Neuronal stem cell (in vitro differentiated cells): ENCODE measurements around the gene CBX8. TPM values are rescaled to one million over a fixed set of nuclear protein-coding genes. Genes with fewer than 3 reads are reported as not detected.

ENCODE experiments used
- DNase-seq: peaks from one replicate; pipeline ENCODE4 v3.0.0-alpha.2; 2013; ENCODE audit warnings: low spot score
- H2AFZ ChIP-seq: one replicate; pipeline ENCODE4 v1.6.1; 2013; ENCODE audit warnings: mild to moderate bottlenecking, low read length, inconsistent platforms
- H2AK5ac ChIP-seq: 2 replicates; pipeline ENCODE4 v1.6.1; 2013; ENCODE audit warnings: low read depth, mild to moderate bottlenecking, inconsistent platforms, low read length, moderate library complexity, mixed read lengths
- H2BK120ac ChIP-seq: 2 replicates; pipeline ENCODE4 v1.6.1; 2013; ENCODE audit warnings: low read depth, mild to moderate bottlenecking, inconsistent platforms, low read length, moderate library complexity, mixed read lengths
- H2BK12ac ChIP-seq: one replicate; pipeline ENCODE4 v1.6.1; 2013; ENCODE audit warnings: low read length, inconsistent platforms
- H2BK15ac ChIP-seq: 2 replicates; pipeline ENCODE4 v1.6.1; 2013; ENCODE audit warnings: mild to moderate bottlenecking, low read length, inconsistent platforms, mixed read lengths
- H2BK5ac ChIP-seq: one replicate; pipeline ENCODE4 v1.6.1; 2013; ENCODE audit warnings: inconsistent platforms, mild to moderate bottlenecking, low read length, moderate library complexity
- H3K14ac ChIP-seq: one replicate; pipeline ENCODE4 v1.6.1; 2013; ENCODE audit warnings: low read length, inconsistent platforms
- H3K18ac ChIP-seq: 2 replicates; pipeline ENCODE4 v1.6.1; 2013; ENCODE audit warnings: low read length, inconsistent platforms
- H3K23ac ChIP-seq: 2 replicates; pipeline ENCODE4 v1.6.1; 2013; ENCODE audit warnings: low read depth, mild to moderate bottlenecking, mixed read lengths, low read length, inconsistent platforms; ENCODE audit not compliant: poor library complexity
- H3K27ac ChIP-seq: replicated peaks from 3 replicates; pipeline ENCODE4 v1.5.1; 2013; ENCODE audit warnings: low read length, inconsistent platforms
- H3K27me3 ChIP-seq, 3 experiments: 2 replicates each; pipeline ENCODE4 v1.6.1; 2013; ENCODE audit warnings: low read length in 3 of 3, mild to moderate bottlenecking in 2 of 3, inconsistent platforms in 1 of 3, low read depth in 1 of 3, mixed read lengths in 1 of 3, moderate library complexity in 1 of 3; ENCODE audit not compliant: control insufficient read depth in 3 of 3, insufficient read depth in 3 of 3
- H3K36me3 ChIP-seq, 2 donors: replicated peaks in 1 of 2; 2 replicates each; pipeline ENCODE4 v1.6.1; 2013; ENCODE audit warnings: low read length in 2 of 2; ENCODE audit not compliant: control insufficient read depth in 2 of 2, insufficient read depth in 2 of 2
- H3K4ac ChIP-seq: 2 replicates; pipeline ENCODE4 v1.6.1; 2013; ENCODE audit warnings: inconsistent platforms, mild to moderate bottlenecking, low read length, moderate library complexity
- H3K4me1 ChIP-seq, 2 donors: 1 replicate in 1 of 2; 2 replicates in 1 of 2; pipeline ENCODE4 v1.6.1; 2013; ENCODE audit warnings: low read length in 2 of 2, low read depth in 1 of 2; ENCODE audit not compliant: control insufficient read depth in 2 of 2, insufficient read depth in 1 of 2
- H3K4me2 ChIP-seq: one replicate; pipeline ENCODE4 v1.6.1; 2013; ENCODE audit warnings: mild to moderate bottlenecking, low read length, inconsistent platforms; ENCODE audit not compliant: insufficient read depth, poor library complexity, severe bottlenecking
- H3K4me3 ChIP-seq, 2 donors: 2 replicates each; pipeline ENCODE4 v1.5.1; 2013; ENCODE audit warnings: low read length in 2 of 2, mild to moderate bottlenecking in 2 of 2, inconsistent platforms in 1 of 2, moderate library complexity in 1 of 2
- H3K79me1 ChIP-seq: one replicate; pipeline ENCODE4 v1.6.1; 2013; ENCODE audit warnings: low read depth, mild to moderate bottlenecking, inconsistent platforms, low read length, moderate library complexity
- H3K9ac ChIP-seq: one replicate; pipeline ENCODE4 v1.6.1; 2013; ENCODE audit warnings: mild to moderate bottlenecking, low read depth, low read length, inconsistent platforms; ENCODE audit not compliant: poor library complexity
- H3K9me3 ChIP-seq, 2 donors: replicated peaks in 1 of 2; 2 replicates each; pipeline versions ENCODE3 to v1.6.1; 2013; ENCODE audit warnings: low read length in 2 of 2, mild to moderate bottlenecking in 2 of 2, inconsistent platforms in 1 of 2, low read depth in 1 of 2, mixed read lengths in 1 of 2, moderate library complexity in 1 of 2; ENCODE audit not compliant: control insufficient read depth in 2 of 2, insufficient read depth in 1 of 2
- H4K8ac ChIP-seq: one replicate; pipeline ENCODE4 v1.6.1; 2013; ENCODE audit warnings: low read depth, mild to moderate bottlenecking, inconsistent platforms, low read length, moderate library complexity
- H4K91ac ChIP-seq: one replicate; pipeline ENCODE4 v1.6.1; 2013; ENCODE audit warnings: low read length, low read depth, mild to moderate bottlenecking, inconsistent platforms; ENCODE audit not compliant: poor library complexity
- WGBS, 2 donors: extraction: QIAGEN DNeasy Blood & Tissue Kit; methylation state at CpG; one replicate each; pipeline ENCODE4 v1.1.7; 2013; ENCODE audit warnings: missing lambda C conversion rate in 2 of 2, mixed read lengths in 1 of 2; ENCODE audit not compliant: insufficient read length in 2 of 2, insufficient replicate concordance in 1 of 2; ENCODE audit errors: extremely low coverage in 2 of 2; 5-methylcytosine and 5-hydroxymethylcytosine counted together
- polyA plus RNA-seq, 2 experiments: library from polyadenylated mRNA; stranded (reverse); fragments of 200-250 nt; gene quantifications; one replicate each; pipeline ENCODE4 v1.2.3, GENCODE V29; 2013

CBX8 gene
- polyA plus RNA-seq (2013, experiment 1 of 2): 5.5 TPM
- polyA plus RNA-seq (2013, experiment 2 of 2): 5.0 TPM

- peak within 1 kb of the TSS; percentile 92 for H3K9ac ChIP-seq
- peak within 1 kb of the TSS; percentile 98 for H4K91ac ChIP-seq
- peak within 1 kb of the TSS; percentile 86 for H2AFZ ChIP-seq
- peak within 1 kb of the TSS; percentile 58 to 92 for H3K4me3 ChIP-seq
- H3K18ac ChIP-seq: peak within 1 kb of the TSS; percentile 99
- peak within 1 kb of the TSS; percentile 100 for H2BK120ac ChIP-seq
- H3K14ac ChIP-seq: peak within 1 kb of the TSS; percentile 85
- DNase-seq: peak; percentile 100
- peak within 1 kb of the TSS; percentile 98 for H2BK12ac ChIP-seq
- H3K36me3 ChIP-seq: peaks cover 4 to 22% of the 10 kb centered on the region in 2 donors
- H3K27ac ChIP-seq: peak within 1 kb of the TSS; percentile 83
- peaks cover 45 to 76% (median 47%) of the 10 kb centered on the region in 3 experiments for H3K27me3 ChIP-seq
- peak within 1 kb of the TSS; percentile 77 for H3K23ac ChIP-seq
- peaks cover 0 to 4% of the 10 kb centered on the region in 2 donors for H3K9me3 ChIP-seq
- H2AK5ac ChIP-seq: peak within 1 kb of the TSS; percentile 95
- H3K4me2 ChIP-seq: peak within 1 kb of the TSS; percentile 81
- H3K4ac ChIP-seq: peak within 1 kb of the TSS; percentile 92
- H2BK5ac ChIP-seq: peak within 1 kb of the TSS; percentile 98
- peak within 1 kb of the TSS; percentile 98 for H2BK15ac ChIP-seq
- no CpG with 5 or more reads among the region's 79 CpGs for WGBS, 2 donors
- H4K8ac ChIP-seq: peak within 1 kb of the TSS; percentile 8
- H3K79me1 ChIP-seq: peaks cover 2% of the 10 kb centered on the region
- peaks cover 42 to 62% of the 10 kb centered on the region in 2 donors for H3K4me1 ChIP-seq
Observed at GRCh38 chr17:79796763-79797491, at the start of gene CBX8. TSS of gene CBX8 (minus strand) at chr17:79797077. CDS start at chr17:79796998, 79 bp downstream.

- Histone ChIP-seq H3K4me3 (no peak overlapping the region), H3K36me3 (no peaks in the 10 kb centered on the region), H2BK5ac (no peak overlapping the region), H2AFZ (peak overlapping the region; percentile 97), H4K91ac (no peak overlapping the region), H3K27ac (no peak overlapping the region), H3K4ac (no peak overlapping the region), H2BK12ac (no peak overlapping the region), H2BK15ac (no peak overlapping the region), H3K79me1 (no peaks in the 10 kb centered on the region), H3K9me3 (no peaks in the 10 kb centered on the region), H3K4me1 (peaks cover 18 to 27% of the 10 kb centered on the region in 2 donors), H3K14ac (no peak overlapping the region), H3K4me2 (no peak overlapping the region), H3K23ac (no peak overlapping the region), H4K8ac (no peak overlapping the region), H3K27me3 (peaks cover 33 to 50% (median 46%) of the 10 kb centered on the region in 3 experiments), H3K18ac (no peak overlapping the region), H3K9ac (no peak overlapping the region), H2BK120ac (no peak overlapping the region), H2AK5ac (no peak overlapping the region)
- WGBS, 2 donors: no CpG with 5 or more reads among the region's 7 CpGs
- no peak for DNase-seq
Observed at GRCh38 chr17:79845601-79845949, 48.7 kb upstream of the CBX8 start.

- peaks cover 18 to 28% of the 10 kb centered on the region in 2 donors for H3K4me1 ChIP-seq
- peak overlapping the region; percentile 99 for H2AK5ac ChIP-seq
- no peak overlapping the region for H3K9ac ChIP-seq
- no peak overlapping the region for H2BK12ac ChIP-seq
- peak overlapping the region; percentile 9 for H2BK5ac ChIP-seq
- H3K27me3 ChIP-seq: peaks cover 38 to 56% (median 50%) of the 10 kb centered on the region in 3 experiments
- no peaks in the 10 kb centered on the region for H3K79me1 ChIP-seq
- peak overlapping the region; percentile 69 for H3K4me2 ChIP-seq
- no peak overlapping the region for H3K4ac ChIP-seq
- WGBS, 2 donors: no CpG with 5 or more reads among the region's 38 CpGs
- no peak for DNase-seq
- H2AFZ ChIP-seq: peak overlapping the region; percentile 97
- H2BK15ac ChIP-seq: peak overlapping the region; percentile 77
- H4K91ac ChIP-seq: no peak overlapping the region
- no peaks in the 10 kb centered on the region for H3K36me3 ChIP-seq
- no peak overlapping the region for H3K27ac ChIP-seq
- no peak overlapping the region for H3K14ac ChIP-seq
- H3K9me3 ChIP-seq: peaks cover 0 to 3% of the 10 kb centered on the region in 2 donors
- no peak overlapping the region for H3K23ac ChIP-seq
- no peak overlapping the region for H4K8ac ChIP-seq
- peak overlapping the region; percentile 74 for H2BK120ac ChIP-seq
- peak overlapping the region; percentile 81 for H3K18ac ChIP-seq
- H3K4me3 ChIP-seq: no peak overlapping the region
Observed at GRCh38 chr17:79844869-79845600, 48.2 kb upstream of the CBX8 start.
